DMS79 treated with DMSO at 0.1 percent for 48 hours (cell line): ENCODE data around the gene UCP2.

Experiments used
- DNase-seq: peaks from one replicate; lab custom pipeline; 2025; lab: John Stamatoyannopoulos, UW

Gene UCP2, protein sequence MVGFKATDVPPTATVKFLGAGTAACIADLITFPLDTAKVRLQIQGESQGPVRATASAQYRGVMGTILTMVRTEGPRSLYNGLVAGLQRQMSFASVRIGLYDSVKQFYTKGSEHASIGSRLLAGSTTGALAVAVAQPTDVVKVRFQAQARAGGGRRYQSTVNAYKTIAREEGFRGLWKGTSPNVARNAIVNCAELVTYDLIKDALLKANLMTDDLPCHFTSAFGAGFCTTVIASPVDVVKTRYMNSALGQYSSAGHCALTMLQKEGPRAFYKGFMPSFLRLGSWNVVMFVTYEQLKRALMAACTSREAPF

DNA sequence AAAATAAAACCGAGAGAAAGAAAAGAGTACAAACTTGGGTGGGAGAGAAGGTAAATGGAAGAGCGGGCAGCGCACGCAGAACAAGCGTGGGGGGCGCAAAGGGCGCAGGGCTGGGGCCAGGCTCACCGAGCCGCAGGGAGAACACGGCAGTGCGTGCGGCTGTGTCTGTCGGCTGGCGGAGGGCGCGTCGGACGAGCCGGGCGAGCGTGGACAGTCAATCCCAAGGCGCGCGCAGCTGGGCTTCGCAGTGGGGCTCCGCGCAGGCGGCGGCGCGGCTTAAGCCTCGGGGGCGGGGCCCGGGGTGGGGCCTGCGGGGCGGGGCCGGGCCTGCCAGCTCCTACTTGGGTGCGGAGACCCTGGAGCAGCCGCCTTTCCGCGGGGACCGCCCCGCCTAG is at the start of gene UCP2:
Gene UCP2, minus strand, starts transcription at position 249 of the 395 bp plus-strand sequence. CDS start 4,465 bp downstream, outside the sequence.
- DNase-seq = peak; percentile 91

DNA sequence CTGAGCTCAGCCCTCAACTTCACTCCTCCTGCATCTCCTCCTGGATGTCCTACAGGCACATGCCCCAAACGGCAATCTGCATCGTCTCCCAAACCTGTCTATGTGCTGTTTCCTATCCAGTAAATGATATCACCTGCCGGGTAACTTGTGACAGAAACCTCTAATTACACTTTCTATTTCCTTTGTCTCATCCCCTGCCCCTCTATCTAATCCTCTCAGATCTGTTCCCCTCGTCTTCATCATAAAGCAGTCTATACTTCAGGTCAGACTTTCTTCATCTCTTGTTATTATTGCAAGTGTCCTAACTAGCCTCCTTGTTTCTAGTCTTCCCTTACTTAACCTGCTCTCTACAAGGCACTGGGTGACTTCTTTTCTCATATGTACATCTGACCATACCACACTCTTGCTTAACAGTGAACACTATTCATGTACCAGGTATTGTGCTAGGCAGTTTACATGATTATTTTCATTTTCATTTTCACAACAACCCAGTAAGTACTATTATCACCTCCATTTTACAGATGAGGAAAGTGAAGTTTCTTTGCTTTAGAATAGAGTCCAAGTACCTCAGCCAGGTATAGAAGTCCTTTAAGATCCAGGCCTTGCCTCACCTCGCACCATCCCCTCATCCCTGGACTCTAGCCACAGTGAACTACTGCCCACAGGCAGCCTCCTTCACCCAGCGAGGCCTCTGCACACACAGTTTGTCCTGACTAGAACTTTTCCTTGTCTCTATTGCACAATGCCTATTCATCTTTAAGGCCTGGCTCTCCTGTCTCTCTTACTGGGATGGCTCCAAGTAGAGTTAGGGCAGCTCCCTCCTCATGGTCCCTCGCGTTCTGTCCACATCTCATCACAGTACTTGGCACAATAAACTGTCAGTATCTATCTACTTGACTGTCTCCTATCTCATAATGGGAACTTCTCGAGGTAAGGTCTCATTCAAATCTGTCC is 48.4 kb upstream of the UCP2 start:
- DNase-seq = no peak

DNA sequence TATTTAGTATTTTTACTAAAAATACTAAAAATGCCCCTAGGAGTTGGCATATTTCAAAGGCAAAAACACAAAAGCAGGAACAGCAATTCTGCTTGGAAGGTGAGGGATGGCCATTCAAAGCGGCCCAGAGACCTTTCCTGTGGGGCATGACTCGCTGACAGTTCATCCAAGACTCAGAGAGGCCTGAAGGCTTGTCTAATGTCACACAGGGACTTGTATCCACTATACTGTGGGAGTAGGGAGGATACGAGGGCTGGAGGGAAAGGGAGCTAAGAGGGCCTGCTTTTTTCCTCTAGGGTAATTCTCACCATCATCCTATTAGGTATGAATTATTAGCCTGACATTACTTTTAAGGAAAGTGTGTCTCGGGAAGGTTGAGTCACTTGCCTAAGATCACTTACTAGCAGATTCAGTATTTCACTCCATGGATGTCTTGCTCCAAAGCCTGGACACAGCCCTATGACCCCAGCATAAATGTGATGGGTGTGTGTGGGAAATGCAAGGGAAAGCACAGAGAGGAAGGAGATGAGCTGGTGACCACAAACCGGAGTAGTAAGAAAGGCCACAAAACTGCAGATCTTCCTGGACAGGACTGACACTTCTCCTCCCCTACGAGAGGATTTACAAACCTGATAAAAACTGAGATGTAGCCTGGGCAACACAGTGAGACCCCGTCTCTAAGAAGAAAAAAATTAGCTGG is 43.0 kb upstream of the UCP2 start:
- DNase-seq = no peak

DNA sequence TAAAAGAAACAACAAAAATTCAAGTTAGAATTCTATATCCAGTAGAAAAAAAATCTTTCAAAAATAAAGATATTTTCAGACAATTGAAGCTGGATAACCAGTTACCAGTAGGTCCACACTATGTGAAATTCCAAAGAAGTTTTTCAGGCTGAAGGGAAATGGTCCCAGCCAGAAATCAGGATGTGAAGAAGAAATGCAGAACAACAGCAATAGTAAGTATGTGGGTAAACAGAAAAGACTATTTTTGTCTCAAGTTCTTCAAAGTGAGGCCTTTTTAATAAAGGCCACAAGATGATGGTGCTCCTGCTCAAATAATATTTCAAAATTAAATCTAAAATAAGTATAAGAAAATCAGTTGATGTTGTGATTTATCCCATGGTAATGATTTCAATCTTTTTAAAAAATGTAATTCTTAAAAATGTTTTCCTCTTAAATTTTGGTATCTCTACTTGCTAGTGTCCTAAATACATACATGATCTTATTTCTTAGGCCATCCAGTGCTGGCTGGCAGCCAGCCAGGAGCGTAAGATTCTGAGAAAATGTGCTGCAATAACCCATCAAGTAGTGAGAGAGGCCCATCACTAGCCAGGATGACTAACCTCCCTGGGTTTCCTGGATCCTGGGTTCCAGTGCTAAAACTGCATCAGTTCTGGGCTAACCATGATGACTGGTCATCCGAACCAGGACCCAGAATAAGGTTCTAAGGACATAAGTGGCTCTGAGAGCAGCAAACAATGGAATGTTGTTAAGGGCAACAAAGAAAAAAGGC is 41.8 kb upstream of the UCP2 start:
- no peak for DNase-seq

DNA sequence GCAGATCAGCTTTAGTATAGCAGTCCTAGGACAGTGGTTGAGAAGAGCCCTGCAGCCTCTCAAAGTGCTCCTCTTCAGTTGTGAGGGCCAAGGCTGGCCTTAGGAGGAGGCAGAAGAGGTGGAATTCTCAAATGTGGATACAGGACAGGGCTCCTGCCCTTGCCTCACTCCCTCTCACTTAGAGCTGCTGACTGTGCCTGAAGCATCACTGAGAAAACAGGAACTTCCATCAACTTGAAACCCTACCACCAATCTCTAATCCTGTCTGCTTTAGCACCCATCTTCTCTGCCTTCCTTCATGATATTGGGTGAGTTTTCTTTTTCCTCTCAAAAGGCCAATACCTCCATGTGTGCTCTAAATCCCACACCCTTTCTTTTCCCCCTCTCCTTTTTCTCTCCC is 40.6 kb upstream of the UCP2 start:
- DNase-seq = no peak

DNA sequence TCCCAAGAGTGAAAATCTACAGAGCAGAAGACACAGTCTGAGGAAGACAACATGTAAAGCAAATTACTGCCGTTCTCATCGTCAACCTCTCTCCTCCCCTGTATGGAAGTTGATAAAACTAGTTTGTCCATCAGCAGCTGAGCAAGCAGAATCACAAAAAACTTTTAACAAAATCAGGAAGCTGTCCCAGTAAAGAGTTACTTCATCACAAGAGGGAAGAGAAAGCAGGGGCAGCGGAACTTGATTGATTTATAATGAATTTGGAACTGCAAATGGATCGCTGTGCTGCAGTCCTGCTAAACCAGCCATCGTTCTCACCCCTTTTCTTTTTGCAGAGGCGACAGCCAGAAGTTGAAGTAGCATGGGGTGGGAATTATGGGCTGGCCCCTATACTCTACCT is 39.9 kb upstream of the UCP2 start:
- no peak for DNase-seq

DNA sequence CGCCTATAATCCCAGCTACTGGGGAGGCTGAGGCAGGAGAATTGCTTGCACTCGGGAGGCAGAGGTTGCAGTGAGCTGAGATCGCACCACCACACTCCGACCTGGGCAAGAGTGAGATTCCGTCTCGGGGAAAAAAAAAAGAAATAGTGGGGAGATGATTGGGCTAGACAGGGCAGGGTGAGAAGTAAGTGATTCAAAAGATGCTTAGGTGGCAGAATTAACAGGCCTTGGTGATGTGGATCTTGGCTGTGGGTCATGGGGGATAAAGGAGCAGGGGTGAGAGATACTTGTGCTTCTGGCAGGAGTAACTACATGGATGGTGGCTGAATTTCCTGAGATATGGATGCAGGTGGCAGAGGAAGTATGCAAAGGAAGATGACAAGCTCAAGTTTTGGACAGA is 39.4 kb upstream of the UCP2 start:
- no peak for DNase-seq

DNA sequence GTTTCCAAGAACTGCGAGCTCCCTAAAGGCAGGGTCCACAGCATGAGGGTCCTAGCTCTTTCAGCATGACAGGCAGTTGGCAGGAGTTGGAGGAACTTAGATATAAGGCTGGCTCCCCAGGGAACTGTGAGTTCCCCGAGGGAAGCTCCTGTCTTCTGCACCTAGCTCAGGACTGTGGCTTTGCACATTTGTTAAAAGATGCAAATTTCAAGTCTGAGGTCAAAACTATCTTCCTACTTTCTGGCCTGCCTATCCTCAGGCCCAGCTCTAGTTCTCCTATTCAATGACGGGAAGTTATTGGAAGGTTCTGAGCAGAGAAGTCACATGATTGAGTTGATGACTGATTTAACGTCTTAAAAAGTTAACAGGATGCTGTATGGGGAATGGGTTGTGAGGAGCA is 37.9 kb upstream of the UCP2 start:
- DNase-seq = no peak

DNA sequence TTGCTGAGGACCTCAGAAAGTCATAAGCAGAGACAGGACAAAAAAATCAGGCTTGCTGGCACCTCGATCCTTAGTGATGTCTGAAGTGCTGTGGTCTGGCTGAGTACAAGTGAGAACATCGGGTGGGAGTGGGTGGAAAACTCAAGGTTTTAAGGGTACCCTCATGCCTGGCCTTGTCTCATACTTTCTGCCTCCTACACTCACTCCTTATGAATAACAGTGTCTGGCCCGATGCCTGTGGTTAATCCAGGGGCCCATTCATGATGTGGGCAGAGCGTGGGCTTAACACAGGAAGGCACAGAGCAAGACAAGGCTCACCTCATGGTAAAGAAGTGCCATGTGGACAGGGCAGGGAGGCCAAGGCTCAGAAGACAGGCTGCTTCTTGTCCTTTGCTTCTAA is 37.2 kb upstream of the UCP2 start:
- DNase-seq = no peak

DNA sequence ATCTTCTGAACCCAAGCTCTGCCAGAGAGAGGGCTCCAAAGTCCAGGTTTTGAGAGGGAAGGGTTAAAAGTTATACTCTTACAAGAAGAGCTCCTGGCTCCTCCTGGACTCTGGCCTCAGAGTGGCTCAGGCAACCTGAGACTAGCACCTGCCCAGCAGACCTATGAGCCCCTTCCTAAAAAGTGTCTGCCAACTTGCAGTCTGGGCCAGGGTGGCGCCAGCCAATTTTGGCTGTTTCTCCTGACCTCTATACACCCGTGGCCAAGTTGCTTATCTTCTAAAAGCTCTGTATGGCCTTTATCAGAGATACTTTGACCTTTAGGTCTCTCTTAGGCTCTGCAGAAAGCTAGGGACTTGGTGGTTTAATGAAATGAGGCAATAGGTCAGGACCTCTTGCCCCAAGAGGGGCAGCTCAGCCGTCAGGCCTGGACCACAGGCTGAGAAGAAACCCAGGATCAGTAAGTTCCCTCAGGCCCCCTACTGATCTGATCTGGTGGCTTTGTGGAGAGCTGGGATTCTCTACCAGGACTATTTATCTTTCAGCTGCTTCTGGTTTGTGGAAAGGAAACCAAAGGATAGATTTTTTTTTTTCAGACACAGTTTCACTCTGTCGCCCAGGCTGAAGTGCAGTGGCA is 36.6 kb upstream of the UCP2 start:
- DNase-seq = no peak

DNA sequence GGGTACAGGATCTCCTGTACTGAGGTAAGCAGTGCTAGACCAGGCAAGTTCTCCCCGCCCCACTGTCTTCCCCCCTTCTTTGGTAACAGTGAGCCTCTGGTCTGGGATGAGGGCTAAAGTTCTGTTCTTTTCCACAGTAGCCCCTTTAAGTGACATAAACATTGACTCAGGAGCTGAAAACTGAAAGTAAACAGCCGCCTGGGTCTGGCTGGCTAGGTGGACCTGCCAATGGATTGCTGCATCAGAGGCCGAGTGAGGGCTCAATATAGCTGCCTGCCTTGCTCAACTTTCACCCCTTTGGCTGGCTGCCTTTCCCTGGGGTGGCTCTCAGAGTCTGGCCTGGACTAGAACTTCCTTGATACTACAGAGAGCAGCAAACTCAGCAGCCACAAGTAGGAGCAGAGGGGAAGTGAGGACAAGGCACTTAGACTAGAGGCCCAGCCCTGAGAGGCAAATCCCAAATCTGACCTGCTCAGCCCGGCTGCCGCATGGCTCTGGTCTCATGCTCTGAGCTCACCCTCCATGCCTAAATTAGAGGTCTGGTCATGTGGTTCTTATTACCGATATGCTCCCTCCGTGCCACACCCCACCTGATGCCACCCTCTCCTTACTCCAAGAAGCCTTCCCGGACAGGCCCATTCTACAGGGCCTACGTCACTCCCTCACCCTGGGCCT is 35.8 kb upstream of the UCP2 start:
- DNase-seq = no peak

DNA sequence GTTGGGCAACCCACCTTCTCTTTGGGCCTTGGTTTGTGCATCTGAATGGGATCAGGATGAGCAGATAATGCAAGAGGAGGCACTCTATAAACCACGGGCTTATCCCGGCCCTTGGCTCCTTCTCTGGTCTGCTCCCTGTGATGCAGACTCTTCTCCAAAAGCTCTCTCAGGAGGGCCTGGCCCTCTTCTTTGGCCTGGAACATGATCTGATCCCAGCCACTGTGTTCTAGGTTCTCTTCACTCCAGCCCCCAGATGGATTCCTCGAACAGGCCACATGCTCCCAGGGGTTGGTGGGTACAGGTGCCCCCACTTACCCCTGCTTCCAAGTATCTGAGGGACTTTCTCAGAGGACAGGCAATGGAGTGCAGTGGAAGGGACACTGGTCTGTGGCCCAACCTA is 35.0 kb upstream of the UCP2 start:
- DNase-seq = no peak

DNA sequence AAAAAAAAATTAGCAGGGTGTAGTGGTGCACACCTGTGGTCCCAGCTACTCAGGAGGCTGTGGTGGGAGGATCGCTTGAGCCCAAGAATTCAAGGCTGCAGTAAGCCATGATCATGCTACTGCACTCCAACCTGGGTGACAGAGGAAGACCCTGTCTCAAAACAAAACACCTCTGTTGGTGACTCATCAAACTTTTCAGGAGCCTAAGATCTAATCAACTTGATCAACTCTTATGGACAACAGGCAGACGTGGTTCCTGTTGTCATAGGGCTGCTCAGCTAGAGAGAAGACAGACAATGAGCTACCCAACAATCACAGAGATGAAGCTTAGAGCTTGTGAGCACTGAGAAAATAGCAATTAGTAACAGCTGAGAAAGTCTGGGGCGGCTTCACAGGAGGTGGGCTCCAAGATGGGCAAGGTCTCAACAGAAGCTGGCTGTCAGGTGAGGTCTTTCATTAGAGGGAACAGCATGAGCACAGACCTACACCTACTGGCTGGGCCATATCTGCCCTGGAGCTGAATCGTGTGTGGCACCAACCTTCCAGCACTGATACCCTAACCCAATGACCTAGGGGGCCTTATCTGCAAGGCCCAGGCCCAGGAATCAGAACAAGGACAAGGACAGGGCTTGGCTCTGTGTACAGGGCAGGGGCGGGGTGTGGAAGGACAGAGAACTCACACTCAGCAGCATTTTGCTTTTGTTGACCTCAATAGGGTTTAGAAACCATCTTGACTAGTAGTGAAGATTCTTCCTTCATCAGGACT is 33.5 kb upstream of the UCP2 start:
- no peak for DNase-seq

DNA sequence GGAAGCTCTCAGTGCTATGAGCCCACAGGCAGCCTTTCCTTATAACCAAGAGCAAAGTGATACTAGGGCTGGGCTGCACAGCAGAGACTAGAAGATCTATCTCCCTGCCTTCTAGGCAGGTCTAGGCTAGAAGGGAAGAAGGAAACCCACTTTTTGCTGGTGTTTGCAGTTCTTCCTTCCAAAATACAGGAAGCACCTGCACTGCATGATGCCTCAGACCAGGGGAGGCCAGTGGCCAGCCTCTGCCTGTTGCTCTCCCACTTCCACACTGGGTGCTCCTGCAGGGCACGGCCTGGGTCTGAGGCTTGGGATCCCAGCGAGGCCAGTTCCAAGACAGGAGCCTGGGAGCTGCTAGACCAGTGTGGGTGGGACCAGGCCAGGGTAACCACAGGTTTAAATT is 32.2 kb upstream of the UCP2 start:
- no peak for DNase-seq

DNA sequence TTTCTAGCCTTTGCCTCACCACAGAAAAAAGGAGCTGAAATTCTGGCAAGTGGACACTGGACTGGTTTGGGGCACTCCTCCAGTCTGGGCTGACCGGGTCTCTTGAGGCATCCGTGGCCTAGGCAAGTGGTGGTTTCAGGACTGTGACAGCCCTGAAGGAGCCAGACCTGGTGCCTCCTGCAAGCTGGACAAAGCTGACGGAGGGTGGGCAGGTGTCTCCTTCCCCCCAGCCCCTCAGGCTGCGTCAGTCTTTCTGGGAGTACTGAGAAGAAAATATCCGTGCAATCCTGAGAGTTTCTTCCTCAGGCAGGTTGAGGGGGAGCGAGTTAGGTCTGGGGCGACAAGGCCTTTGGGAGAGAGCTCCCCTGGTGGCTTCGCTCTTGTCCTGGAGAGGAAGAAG is 30.5 kb upstream of the UCP2 start:
- no peak for DNase-seq

DNA sequence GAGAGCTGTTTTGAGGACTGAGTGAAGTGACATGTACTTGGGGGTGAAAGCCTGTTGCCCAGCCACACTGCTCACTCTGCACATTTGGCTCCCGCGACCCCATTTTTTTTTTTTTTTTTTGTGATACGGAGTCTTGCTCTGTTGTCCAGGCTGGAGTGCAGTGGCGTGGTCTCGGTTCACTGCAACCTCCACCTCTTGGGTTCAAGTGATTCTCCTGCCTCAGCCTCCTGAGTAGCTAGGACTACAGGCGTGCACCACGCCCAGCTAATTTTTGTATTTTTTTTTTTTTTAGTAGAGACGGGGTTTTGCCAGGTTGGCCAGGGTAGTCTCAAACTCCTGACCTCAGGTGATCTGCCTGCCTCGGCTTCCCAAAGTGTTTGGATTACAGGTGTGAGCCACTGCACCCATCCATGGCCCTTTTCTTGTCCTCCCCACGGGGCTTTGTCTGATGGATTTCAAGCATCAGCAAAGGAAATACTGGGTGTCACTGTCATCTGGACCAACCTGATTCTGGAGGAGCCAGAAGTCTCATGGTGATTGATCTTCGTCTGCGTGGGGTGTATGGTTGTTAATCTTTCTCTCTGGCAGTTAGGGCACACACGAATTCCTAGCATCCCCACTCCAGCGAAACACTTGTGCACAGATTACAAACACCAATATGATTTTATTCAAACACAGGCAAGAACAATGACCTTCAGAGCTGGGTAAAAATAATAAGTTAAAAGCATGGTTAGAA is 29.6 kb upstream of the UCP2 start:
- no peak for DNase-seq

DNA sequence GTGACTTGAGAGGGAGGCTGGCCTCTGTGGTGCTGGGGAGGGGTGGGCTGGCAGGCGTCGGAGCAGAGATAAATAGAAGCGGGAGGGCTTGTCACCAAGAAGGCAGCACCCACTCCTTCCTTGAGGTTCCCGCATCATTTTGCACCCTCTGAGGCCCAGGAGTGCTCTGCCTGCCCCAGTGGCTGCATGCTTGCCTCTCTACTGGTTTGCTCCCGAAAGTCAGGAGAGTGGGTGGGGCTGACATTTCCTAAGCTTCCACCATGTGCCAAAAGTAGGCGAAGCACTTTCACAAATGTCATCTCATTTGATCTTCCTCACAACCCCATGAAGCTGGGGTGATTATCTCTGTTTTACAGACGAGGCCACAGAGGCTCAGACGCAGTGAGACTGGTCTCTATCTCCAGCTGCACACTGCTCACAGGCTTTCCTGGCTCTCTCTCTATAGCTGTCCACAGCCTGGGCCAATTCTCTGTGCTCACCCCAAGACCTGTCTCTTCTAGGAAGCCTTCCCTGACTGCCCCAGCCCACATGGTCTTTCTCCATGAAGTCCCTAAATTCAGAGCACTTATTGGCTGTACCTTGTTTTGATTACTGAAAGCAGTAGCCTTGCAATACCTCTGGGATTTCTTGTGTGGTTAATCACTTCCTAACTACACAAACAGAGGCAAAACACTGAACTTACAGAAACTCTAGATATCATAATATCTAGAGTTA is 28.9 kb upstream of the UCP2 start:
- DNase-seq = no peak
